ENCODE results near the gene PRMT7.

PRMT7 gene

GRCh38 chr16:68300734-68301459 is 9.9 kb upstream of the PRMT7 start:
- no peak overlapping the region for H3K4me3 ChIP-seq (ENCODE audit: low read length)
- no peak overlapping the region for H3K23ac ChIP-seq (ENCODE audit: low read length)
- H2AK5ac ChIP-seq (ENCODE audit: low read length): no peak overlapping the region
- H2BK15ac ChIP-seq (replicated peaks; ENCODE audit: low read depth): no peak overlapping the region
- H4K5ac ChIP-seq (ENCODE audit: low read length): no peak overlapping the region
- H3K27ac ChIP-seq (ENCODE audit: low read depth, low read length): no peak overlapping the region
- DNase-seq: no peak
- H3K4me2 ChIP-seq (ENCODE audit: low read length): no peak overlapping the region
- no peak overlapping the region for H2BK5ac ChIP-seq (ENCODE audit: low read length)
- no peak overlapping the region for H3K18ac ChIP-seq (ENCODE audit: low read length)
- no peak overlapping the region for H2BK120ac ChIP-seq (ENCODE audit: low read depth, low read length)
- H3K4me1 ChIP-seq (ENCODE audit: control insufficient read depth, low read depth, low read length): no peaks in the 10 kb centered on the region
- no peak overlapping the region for H3K9ac ChIP-seq (ENCODE audit: low read length)
- no peaks in the 10 kb centered on the region for H3K27me3 ChIP-seq (ENCODE audit: insufficient read depth, low read length, poor library complexity)
- no peak overlapping the region for H4K8ac ChIP-seq (ENCODE audit: low read depth, low read length)
- no peak overlapping the region for H3K4ac ChIP-seq (ENCODE audit: low read depth, low read length)
- no CpG with 5 or more reads among the region's 7 CpGs for WGBS (ENCODE audit: extremely low coverage, insufficient coverage, low lambda C conversion rate)
- peaks cover 18% of the 10 kb centered on the region for H3K36me3 ChIP-seq (ENCODE audit: control insufficient read depth, insufficient read depth, low read length)
- no peaks in the 10 kb centered on the region for H3K79me1 ChIP-seq (ENCODE audit: low read length)
- H3K79me2 ChIP-seq (ENCODE audit: control insufficient read depth, insufficient read depth, low read length): no peaks in the 10 kb centered on the region
- H3K56ac ChIP-seq (ENCODE audit: low read length): no peak overlapping the region

GRCh38 chr16:68306633-68307032 is 4.2 kb upstream of the PRMT7 start:
- H3K4me1 ChIP-seq (ENCODE audit: control insufficient read depth, low read depth, low read length): no peaks in the 10 kb centered on the region
- H3K4me3 ChIP-seq (ENCODE audit: low read length): no peak overlapping the region
- H4K8ac ChIP-seq (ENCODE audit: low read depth, low read length): no peak overlapping the region
- no peak overlapping the region for H3K4ac ChIP-seq (ENCODE audit: low read depth, low read length)
- peaks cover 4% of the 10 kb centered on the region for H3K79me1 ChIP-seq (ENCODE audit: low read length)
- H3K56ac ChIP-seq (ENCODE audit: low read length): no peak overlapping the region
- peaks cover 2% of the 10 kb centered on the region for H3K36me3 ChIP-seq (ENCODE audit: control insufficient read depth, insufficient read depth, low read length)
- no peak overlapping the region for H2BK5ac ChIP-seq (ENCODE audit: low read length)
- DNase-seq: no peak
- H3K4me2 ChIP-seq (ENCODE audit: low read length): no peak overlapping the region
- peaks cover 12% of the 10 kb centered on the region for H3K79me2 ChIP-seq (ENCODE audit: control insufficient read depth, insufficient read depth, low read length)
- H4K5ac ChIP-seq (ENCODE audit: low read length): no peak overlapping the region
- H2AK5ac ChIP-seq (ENCODE audit: low read length): no peak overlapping the region
- no peak overlapping the region for H3K27ac ChIP-seq (ENCODE audit: low read depth, low read length)
- no peaks in the 10 kb centered on the region for H3K27me3 ChIP-seq (ENCODE audit: insufficient read depth, low read length, poor library complexity)
- no CpG with 5 or more reads among the region's 3 CpGs for WGBS (ENCODE audit: extremely low coverage, insufficient coverage, low lambda C conversion rate)
- H3K23ac ChIP-seq (ENCODE audit: low read length): no peak overlapping the region
- no peak overlapping the region for H2BK15ac ChIP-seq (replicated peaks; ENCODE audit: low read depth)
- no peak overlapping the region for H2BK120ac ChIP-seq (ENCODE audit: low read depth, low read length)
- no peak overlapping the region for H3K9ac ChIP-seq (ENCODE audit: low read length)
- H3K18ac ChIP-seq (ENCODE audit: low read length): no peak overlapping the region

GRCh38 chr16:68309799-68310198 is 1.0 kb upstream of the PRMT7 start:
- Histone ChIP-seq H3K56ac (ENCODE audit: low read length) (peak overlapping the region; percentile 97), H2BK120ac (ENCODE audit: low read depth, low read length) (no peak overlapping the region), H3K79me1 (ENCODE audit: low read length) (peaks cover 6% of the 10 kb centered on the region), H3K36me3 (ENCODE audit: control insufficient read depth, insufficient read depth, low read length) (no peaks in the 10 kb centered on the region), H2BK5ac (ENCODE audit: low read length) (no peak overlapping the region), H3K79me2 (ENCODE audit: control insufficient read depth, insufficient read depth, low read length) (peaks cover 16% of the 10 kb centered on the region), H3K23ac (ENCODE audit: low read length) (no peak overlapping the region), H3K9ac (ENCODE audit: low read length) (peak overlapping the region; percentile 96), H2AK5ac (ENCODE audit: low read length) (no peak overlapping the region), H3K27me3 (ENCODE audit: insufficient read depth, low read length, poor library complexity) (no peaks in the 10 kb centered on the region), H3K4me1 (ENCODE audit: control insufficient read depth, low read depth, low read length) (no peaks in the 10 kb centered on the region), H3K4me2 (ENCODE audit: low read length) (peak overlapping the region; percentile 18), H3K18ac (ENCODE audit: low read length) (no peak overlapping the region), H4K8ac (ENCODE audit: low read depth, low read length) (no peak overlapping the region), H4K5ac (ENCODE audit: low read length) (no peak overlapping the region), H3K4ac (ENCODE audit: low read depth, low read length) (no peak overlapping the region), H2BK15ac (replicated peaks; ENCODE audit: low read depth) (no peak overlapping the region), H3K27ac (ENCODE audit: low read depth, low read length) (no peak overlapping the region), H3K4me3 (ENCODE audit: low read length) (peak overlapping the region; percentile 97)
- no CpG with 5 or more reads among the region's 6 CpGs for WGBS (ENCODE audit: extremely low coverage, insufficient coverage, low lambda C conversion rate)
- DNase-seq: no peak

GRCh38 chr16:68310437-68310773 is 414 bp upstream of the PRMT7 start:
- Histone ChIP-seq H3K23ac (ENCODE audit: low read length) (peak overlapping the region; percentile 7), H3K18ac (ENCODE audit: low read length) (no peak overlapping the region), H2BK120ac (ENCODE audit: low read depth, low read length) (no peak overlapping the region), H3K27me3 (ENCODE audit: insufficient read depth, low read length, poor library complexity) (no peaks in the 10 kb centered on the region), H2BK5ac (ENCODE audit: low read length) (no peak overlapping the region), H3K36me3 (ENCODE audit: control insufficient read depth, insufficient read depth, low read length) (no peaks in the 10 kb centered on the region), H3K56ac (ENCODE audit: low read length) (peak overlapping the region; percentile 97), H3K4ac (ENCODE audit: low read depth, low read length) (no peak overlapping the region), H3K27ac (ENCODE audit: low read depth, low read length) (peak overlapping the region; percentile 55), H3K79me2 (ENCODE audit: control insufficient read depth, insufficient read depth, low read length) (peaks cover 16% of the 10 kb centered on the region), H4K8ac (ENCODE audit: low read depth, low read length) (peak overlapping the region; percentile 1), H3K4me3 (ENCODE audit: low read length) (peak overlapping the region; percentile 97), H3K4me2 (ENCODE audit: low read length) (peak overlapping the region; percentile 18), H3K4me1 (ENCODE audit: control insufficient read depth, low read depth, low read length) (no peaks in the 10 kb centered on the region), H3K79me1 (ENCODE audit: low read length) (peaks cover 6% of the 10 kb centered on the region), H2AK5ac (ENCODE audit: low read length) (no peak overlapping the region), H2BK15ac (replicated peaks; ENCODE audit: low read depth) (no peak overlapping the region), H3K9ac (ENCODE audit: low read length) (peak overlapping the region; percentile 96), H4K5ac (ENCODE audit: low read length) (no peak overlapping the region)
- DNase-seq: no peak
- no CpG with 5 or more reads among the region's 29 CpGs for WGBS (ENCODE audit: extremely low coverage, insufficient coverage, low lambda C conversion rate)

GRCh38 chr16:68313116-68313515 is 2.3 kb downstream of the PRMT7 start:
- H3K27ac ChIP-seq (ENCODE audit: low read depth, low read length): no peak overlapping the region
- no peak overlapping the region for H2BK5ac ChIP-seq (ENCODE audit: low read length)
- WGBS (ENCODE audit: extremely low coverage, insufficient coverage, low lambda C conversion rate): no CpG with 5 or more reads among the region's 4 CpGs
- H2BK15ac ChIP-seq (replicated peaks; ENCODE audit: low read depth): no peak overlapping the region
- no peaks in the 10 kb centered on the region for H3K27me3 ChIP-seq (ENCODE audit: insufficient read depth, low read length, poor library complexity)
- H3K36me3 ChIP-seq (ENCODE audit: control insufficient read depth, insufficient read depth, low read length): no peaks in the 10 kb centered on the region
- no peak overlapping the region for H3K9ac ChIP-seq (ENCODE audit: low read length)
- H2BK120ac ChIP-seq (ENCODE audit: low read depth, low read length): no peak overlapping the region
- no peak overlapping the region for H3K23ac ChIP-seq (ENCODE audit: low read length)
- DNase-seq: no peak
- H2AK5ac ChIP-seq (ENCODE audit: low read length): no peak overlapping the region
- no peak overlapping the region for H3K18ac ChIP-seq (ENCODE audit: low read length)
- H3K4ac ChIP-seq (ENCODE audit: low read depth, low read length): no peak overlapping the region
- H3K79me2 ChIP-seq (ENCODE audit: control insufficient read depth, insufficient read depth, low read length): peaks cover 16% of the 10 kb centered on the region
- H4K5ac ChIP-seq (ENCODE audit: low read length): no peak overlapping the region
- H3K4me2 ChIP-seq (ENCODE audit: low read length): no peak overlapping the region
- H3K56ac ChIP-seq (ENCODE audit: low read length): no peak overlapping the region
- H3K4me1 ChIP-seq (ENCODE audit: control insufficient read depth, low read depth, low read length): no peaks in the 10 kb centered on the region
- no peak overlapping the region for H4K8ac ChIP-seq (ENCODE audit: low read depth, low read length)
- no peak overlapping the region for H3K4me3 ChIP-seq (ENCODE audit: low read length)
- H3K79me1 ChIP-seq (ENCODE audit: low read length): peaks cover 6% of the 10 kb centered on the region

All from mesendoderm (in vitro differentiated cells).